Measurements from ENCODE around the gene PRODH2.

Gene PRODH2

GRCh38 chr19:35792888-35793287 lies 19.8 kb downstream of the PRODH2 start:
- H3K9me2 ChIP-seq (replicated peaks; ENCODE audit: control insufficient read depth, low read length), result no peaks in the 10 kb centered on the region
- no peaks in the 10 kb centered on the region for H3K36me3 ChIP-seq (ENCODE audit: control insufficient read depth, low read length)
- H3K79me2 ChIP-seq (ENCODE audit: control insufficient read depth, low read length), result no peaks in the 10 kb centered on the region
- no peaks in the 10 kb centered on the region for H3K4me1 ChIP-seq (ENCODE audit: control insufficient read depth, low read length)
- H4K20me1 ChIP-seq (ENCODE audit: control insufficient read depth, insufficient read depth, low read depth, low read length), result no peaks in the 10 kb centered on the region
- no peaks in the 10 kb centered on the region for H3F3A ChIP-seq (ENCODE audit: control insufficient read depth, insufficient read depth)
- TF ChIP-seq CTCF (IDR thresholded peaks at IDR 0.05; ENCODE audit: low read depth, low read length, poor library complexity, severe bottlenecking) (no peak), EZH2phosphoT487 (IDR thresholded peaks at IDR 0.05; ENCODE audit: borderline replicate concordance, low read length) (no peak)
- peaks cover 7% of the 10 kb centered on the region; the same call in 1 of the 2 replicates for H3K27me3 ChIP-seq (ENCODE audit: control insufficient read depth, low read length)
- no peaks in the 10 kb centered on the region for H3K9me3 ChIP-seq (ENCODE audit: control insufficient read depth, insufficient read depth, low read length)
- H3K27ac ChIP-seq (ENCODE audit: low read depth, low read length), result no peak overlapping the region
- no peak overlapping the region for H3K4me2 ChIP-seq (ENCODE audit: low read length)
- no peak overlapping the region for H3K4me3 ChIP-seq (ENCODE audit: low read length)

- Histone ChIP-seq H3F3A (ENCODE audit: control insufficient read depth, insufficient read depth) (no peaks in the 10 kb centered on the region), H3K36me3 (ENCODE audit: control insufficient read depth, low read length) (no peaks in the 10 kb centered on the region), H3K27me3 (ENCODE audit: control insufficient read depth, low read length) (peaks cover 7% of the 10 kb centered on the region; the same call in 1 of the 2 replicates), H3K79me2 (ENCODE audit: control insufficient read depth, low read length) (no peaks in the 10 kb centered on the region), H4K20me1 (ENCODE audit: control insufficient read depth, insufficient read depth, low read depth, low read length) (no peaks in the 10 kb centered on the region), H3K9me3 (ENCODE audit: control insufficient read depth, insufficient read depth, low read length) (no peaks in the 10 kb centered on the region), H3K4me2 (ENCODE audit: low read length) (no peak overlapping the region), H3K4me1 (ENCODE audit: control insufficient read depth, low read length) (no peaks in the 10 kb centered on the region), H3K4me3 (ENCODE audit: low read length) (no peak overlapping the region), H3K9me2 (replicated peaks; ENCODE audit: control insufficient read depth, low read length) (no peaks in the 10 kb centered on the region), H3K27ac (ENCODE audit: low read depth, low read length) (no peak overlapping the region)
- TF ChIP-seq CTCF (IDR thresholded peaks at IDR 0.05; ENCODE audit: low read depth, low read length, poor library complexity, severe bottlenecking) (no peak), EZH2phosphoT487 (IDR thresholded peaks at IDR 0.05; ENCODE audit: borderline replicate concordance, low read length) (no peak)
These were observed 20.3 kb downstream of the PRODH2 start for GRCh38 chr19:35792312-35792711.

GRCh38 chr19:35791814-35792279 lies 20.8 kb downstream of the PRODH2 start:
- H3K4me2 ChIP-seq (ENCODE audit: low read length), result no peak overlapping the region
- no peak overlapping the region for H3K4me3 ChIP-seq (ENCODE audit: low read length)
- H3F3A ChIP-seq (ENCODE audit: control insufficient read depth, insufficient read depth), result no peaks in the 10 kb centered on the region
- TF ChIP-seq CTCF (IDR thresholded peaks at IDR 0.05; ENCODE audit: low read depth, low read length, poor library complexity, severe bottlenecking) (no peak), EZH2phosphoT487 (IDR thresholded peaks at IDR 0.05; ENCODE audit: borderline replicate concordance, low read length) (no peak)
- H4K20me1 ChIP-seq (ENCODE audit: control insufficient read depth, insufficient read depth, low read depth, low read length), result no peaks in the 10 kb centered on the region
- no peaks in the 10 kb centered on the region for H3K9me2 ChIP-seq (replicated peaks; ENCODE audit: control insufficient read depth, low read length)
- peaks cover 7% of the 10 kb centered on the region; the same call in 1 of the 2 replicates for H3K27me3 ChIP-seq (ENCODE audit: control insufficient read depth, low read length)
- H3K4me1 ChIP-seq (ENCODE audit: control insufficient read depth, low read length), result no peaks in the 10 kb centered on the region
- no peak overlapping the region for H3K27ac ChIP-seq (ENCODE audit: low read depth, low read length)
- H3K36me3 ChIP-seq (ENCODE audit: control insufficient read depth, low read length), result no peaks in the 10 kb centered on the region
- no peaks in the 10 kb centered on the region for H3K79me2 ChIP-seq (ENCODE audit: control insufficient read depth, low read length)
- H3K9me3 ChIP-seq (ENCODE audit: control insufficient read depth, insufficient read depth, low read length), result no peaks in the 10 kb centered on the region
